K562 (cell line): ENCODE results near the gene PTH1R. TPM values are rescaled to one million over a fixed set of nuclear protein-coding genes. Genes with fewer than 3 reads are reported as not detected.

Experiments used
- ATAC-seq: fragments of 200-7000 bp; cut with Tn5 transposase; 3 replicates; pipeline ENCODE4 v1.9.1; 2020; ENCODE audit warnings: moderate library complexity
- BruUV-seq: library from RNA; stranded (reverse); fragments of 400-500 nt; replicated peaks from 2 replicates; lab custom pipeline; 2021; lab: Mats Ljungman, UMichigan
- CTCF ChIA-PET: fragments of 300-600 bp; formaldehyde crosslinking; extraction: SDS; loops from one replicate; lab custom pipeline; 2021; ENCODE audit warnings: low intra/inter-chr PET ratio; lab: Yijun Ruan, JAX
- POLR2A ChIA-PET: fragments of 300-600, 350-650 bp; sonication (Branson Sonifier 250); formaldehyde crosslinking; extraction: SDS; loops from one replicate; lab custom pipeline; 2021; ENCODE audit warnings: antibody characterized with exemption, inconsistent platforms; lab: Yijun Ruan, JAX
- DNase-seq, 4 experiments: peaks; one replicate each; pipeline versions ENCODE4 v3.0.0 to v3.0.0-alpha.2; 2011 to 2018; ENCODE audit warnings: low spot score in 3 of 4, mixed read lengths in 3 of 4; ENCODE audit errors: extremely low read depth in 1 of 4
- FAIRE-seq: peaks from 2 replicates; lab custom pipeline; 2011; peaks lifted over from hg19 to GRCh38; lab: Jason Lieb, UNC
- H2AFZ ChIP-seq: 2 replicates; pipeline ENCODE4 v1.6.0; 2011; ENCODE audit warnings: low read depth, low read length, control low read depth, inconsistent platforms
- H3K27ac ChIP-seq: fragments of 200-600 bp; 3 replicates; pipeline ENCODE4 v1.8.0; 2011; ENCODE audit warnings: low read depth, mild to moderate bottlenecking, control low read depth, inconsistent platforms, low read length, moderate library complexity, mixed read lengths; ENCODE audit errors: extremely low read depth
- H3K27me3 ChIP-seq, 2 experiments: fragments of 300-600 bp in 1 of 2; 2 replicates in 1 of 2; 3 replicates in 1 of 2; pipeline versions ENCODE4 v1.6.0 to v1.8.0; 2011; ENCODE audit warnings: inconsistent platforms in 2 of 2, low read length in 2 of 2, mild to moderate bottlenecking in 1 of 2, mixed read lengths in 1 of 2, moderate library complexity in 1 of 2; ENCODE audit not compliant: control insufficient read depth in 2 of 2, insufficient read depth in 2 of 2
- H3K36me3 ChIP-seq: fragments of 300-600 bp; 3 replicates; pipeline ENCODE4 v1.8.0; 2011; ENCODE audit warnings: mild to moderate bottlenecking, low read length, inconsistent platforms; ENCODE audit not compliant: control insufficient read depth, insufficient read depth
- H3K4me1 ChIP-seq, 2 experiments: fragments of 200-600 bp in 1 of 2; replicated peaks in 1 of 2; 2 replicates in 1 of 2; 3 replicates in 1 of 2; pipeline versions ENCODE4 v1.5.1 to v1.8.0; 2011; ENCODE audit warnings: inconsistent platforms in 2 of 2, low read length in 2 of 2, mild to moderate bottlenecking in 1 of 2, mixed read lengths in 1 of 2, moderate library complexity in 1 of 2; ENCODE audit not compliant: control insufficient read depth in 2 of 2, insufficient read depth in 2 of 2
- H3K4me2 ChIP-seq: 2 replicates; pipeline ENCODE4 v1.6.1; 2011; ENCODE audit warnings: low read length, control low read depth, inconsistent platforms, mixed read lengths; ENCODE audit not compliant: insufficient read depth
- H3K4me3 ChIP-seq: fragments of 200-600 bp; sonication (generic), shearing (Covaris generic); 2 replicates; pipeline ENCODE4 v1.5.1; 2016; ENCODE audit warnings: control low read depth, inconsistent platforms
- H3K79me2 ChIP-seq: fragments of 200-600 bp; 3 replicates; pipeline ENCODE4 v1.8.0; 2011; ENCODE audit warnings: low read length, inconsistent platforms; ENCODE audit not compliant: control insufficient read depth, insufficient read depth
- H3K9ac ChIP-seq, 2 experiments: 2 replicates each; pipeline versions ENCODE4 v1.6.0 to v1.6.1; 2011; ENCODE audit warnings: low read depth in 2 of 2, low read length in 2 of 2, control low read depth in 1 of 2, inconsistent platforms in 1 of 2, mild to moderate bottlenecking in 1 of 2, mixed read lengths in 1 of 2; ENCODE audit not compliant: insufficient read depth in 1 of 2
- H3K9me1 ChIP-seq: one replicate; pipeline ENCODE4 v1.6.0; 2011; ENCODE audit warnings: inconsistent platforms, mild to moderate bottlenecking, low read length, moderate library complexity; ENCODE audit not compliant: control insufficient read depth, insufficient read depth
- H3K9me3 ChIP-seq: replicated peaks from 2 replicates; pipeline ENCODE4 v1.5.1; 2011; ENCODE audit warnings: low read depth, low read length, inconsistent platforms; ENCODE audit not compliant: control insufficient read depth, insufficient read depth
- H4K20me1 ChIP-seq: replicated peaks from 2 replicates; pipeline ENCODE4 v1.6.1; 2011; ENCODE audit warnings: low read length, inconsistent platforms, mixed read lengths; ENCODE audit not compliant: control insufficient read depth, insufficient read depth
- KLF1 ChIP-seq: fragments of 450-650 bp; IDR thresholded peaks from 2 replicates; pipeline ENCODE4 v1.6.1; 2016; ENCODE audit warnings: missing genetic modification characterization, missing compliant biosample characterization
- TBP ChIP-seq: optimal IDR thresholded peaks from 2 replicates; pipeline ENCODE3; 2011; ENCODE audit warnings: low read depth, low read length, improper control_type of control experiment
- WGBS: fragments of 100-300 bp; shearing (Covaris generic); methylation state at CpG from one replicate; pipeline ENCODE4 v1.1.6; 2016; ENCODE audit warnings: low coverage, mixed read lengths; ENCODE audit not compliant: insufficient coverage; ENCODE audit errors: missing lambda C conversion rate; 5-methylcytosine and 5-hydroxymethylcytosine counted together
- in situ Hi-C: fragments of 300-500 bp; cut with MboI; formaldehyde crosslinking; loops from 4 replicates; pipeline ENCODE4 v1.15.0; 2018; ENCODE audit warnings: inconsistent platforms, mixed read lengths
- intact Hi-C: fragments of 100-400 bp; cut with micrococcal nuclease; formaldehyde crosslinking; loops from 2 replicates; pipeline ENCODE4 v1.14.2; 2022
- polyA plus RNA-seq, 8 experiments: library from polyadenylated mRNA; depleted of rRNA in 4 of 8; stranded (reverse) in 5 of 8; unstranded in 3 of 8; fragments of >200 nt; fragmentation: Nextera tagmentation in 2 of 8; fragmentation: Illumina TruSeq in 1 of 8; extraction: Ambion mirVana in 2 of 8; extraction: Trizol in 1 of 8; gene quantifications; 2 replicates each; pipeline versions ENCODE4 v1.2.1 to v1.2.3, GENCODE V29; 2011 to 2014; ENCODE audit warnings: inconsistent platforms in 1 of 8, missing spikeins in 1 of 8
- total RNA-seq, 7 experiments: library from RNA; depleted of rRNA in 6 of 7; stranded (reverse); fragments of >200 nt in 6 of 7; fragmentation: Illumina TruSeq in 2 of 7; extraction: Trizol in 2 of 7; gene quantifications; 2 replicates each; pipeline versions ENCODE4 v1.2.1 to v1.2.3, GENCODE V29; 2011 to 2021; ENCODE audit warnings: low replicate concordance in 1 of 7
- TF ChIP-seq, protein P1 (sequence below), 2 experiments: fragments of 250-450 bp in 1 of 2; fragments of 450-650 bp in 1 of 2; sonication (Bioruptor Pico) in 1 of 2; IDR thresholded peaks; 2 replicates each; pipeline versions ENCODE4 v1.6.1 to v1.8.0; 2016 to 2021; ENCODE audit warnings: mild to moderate bottlenecking in 2 of 2, moderate library complexity in 2 of 2, missing compliant biosample characterization in 1 of 2, missing genetic modification characterization in 1 of 2

The PTH1R gene
- total and polyA plus RNA-seq, 9 of the 15 experiments (the other 6 are each of a cell fraction or from before 2014, with no cell fraction given): not detected

DNA sequence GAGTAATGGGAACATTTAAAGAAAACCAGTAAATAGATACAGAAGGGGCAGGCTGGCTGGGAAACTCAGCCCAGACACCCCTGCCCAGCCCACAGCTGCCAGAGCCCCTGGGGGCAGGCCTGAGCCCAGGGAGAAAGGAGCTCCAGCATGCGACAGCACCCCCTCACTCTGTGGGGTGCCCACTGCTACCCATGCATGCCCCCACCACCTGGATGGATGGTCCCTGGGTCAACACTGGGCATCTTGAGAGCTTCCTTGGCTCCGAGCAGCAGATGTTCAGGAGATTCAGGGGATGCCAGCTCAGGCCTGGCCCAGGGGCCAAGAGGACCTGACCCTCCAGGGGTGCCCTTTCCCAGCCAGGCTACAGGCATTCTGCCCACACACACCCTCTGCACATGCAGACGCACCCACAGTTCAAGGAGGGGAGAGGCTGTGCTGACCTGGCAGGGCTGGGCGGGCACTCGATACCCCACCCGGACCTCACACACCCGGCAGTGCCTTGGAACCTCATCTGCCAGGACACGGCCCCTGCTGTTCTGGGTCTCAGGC is 31.5 kb downstream of the PTH1R start:
- ATAC-seq (no peak), FAIRE-seq (no peak), DNase-seq (no peak)
- ChIA-PET CTCF (interaction anchor here (0.8 to 1.5 kb wide), 5 partner anchors 40 to 204 kb away, joined by 3 to 16 read pairs (median 3); no protein-coding TSS in a partner anchor), POLR2A (interaction anchor here (0.6 to 1.4 kb wide), 8 partner anchors 10 to 309 kb away, joined by 3 to 5 read pairs (median 4); no protein-coding TSS in a partner anchor)
- Histone ChIP-seq H3K9me3 (no peaks in the 10 kb centered on the region), H3K27me3 (peaks cover 0 to 10% of the 10 kb centered on the region in 2 experiments; a peak in 2 of 5 replicates), H3K9me1 (peaks cover 4% of the 10 kb centered on the region), H3K27ac (no peak overlapping the region), H3K4me1 (peaks cover 0 to 28% of the 10 kb centered on the region in 2 experiments; a peak in 3 of 5 replicates), H2AFZ (peak overlapping the region; percentile 79), H3K79me2 (no peaks in the 10 kb centered on the region), H3K4me3 (no peak overlapping the region), H3K9ac (peak overlapping the region in 1 of 2 experiments; percentile 81; a peak in 2 of 4 replicates), H3K4me2 (peak overlapping the region; percentile 40), H4K20me1 (no peaks in the 10 kb centered on the region; the same call in none of the 2 replicates), H3K36me3 (no peaks in the 10 kb centered on the region)
- BruUV-seq: no TSS peak
- intact Hi-C loops (loop anchor here (1.0 to 2.0 kb wide), 3 partner anchors 43 to 454 kb away; no protein-coding TSS in a partner anchor), in situ Hi-C loops (no loop called here)
- TF ChIP-seq TBP (no peak), KLF1 (tag) (0 out of 2 replicates have a peak, but pooled peaks have one; percentile 16)
- TF ChIP-seq, protein P1, sequence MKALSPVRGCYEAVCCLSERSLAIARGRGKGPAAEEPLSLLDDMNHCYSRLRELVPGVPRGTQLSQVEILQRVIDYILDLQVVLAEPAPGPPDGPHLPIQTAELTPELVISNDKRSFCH (CRISPR knock-in tag; IDR thresholded peaks at IDR 0.05): no peak
- TF ChIP-seq, protein P1 (tag; IDR thresholded peaks at IDR 0.05): no peak
- 36% methylated on average over 8 of the region's 8 CpGs for WGBS
